Fibroblast of the aortic adventitia (primary cell): ENCODE results near the gene FUCA1. TPM values are rescaled to one million over a fixed set of nuclear protein-coding genes. Genes with fewer than 3 reads are reported as not detected.

Source experiments
- DNase-seq: peaks from one replicate; pipeline ENCODE4 v3.0.0-alpha.2; 2010; ENCODE audit warnings: low read depth
- H3K4me3 ChIP-seq: 2 replicates; pipeline ENCODE4 v1.5.1; 2011; ENCODE audit warnings: low read depth, mild to moderate bottlenecking, control low read depth, low read length, moderate library complexity
- CTCF ChIP-seq: IDR thresholded peaks from 2 replicates; pipeline ENCODE4 v1.5.1; 2011; ENCODE audit warnings: mild to moderate bottlenecking, low read length, control low read depth, inconsistent platforms; ENCODE audit not compliant: insufficient read depth
- total RNA-seq: library from RNA; depleted of rRNA; stranded (reverse); fragments of >200 nt; gene quantifications from 2 replicates; pipeline ENCODE4 v1.2.3, GENCODE V29; 2012; ENCODE audit warnings: low replicate concordance

The FUCA1 gene
- total RNA-seq, 1 donor, result 5.9 TPM

- no peak for DNase-seq
- no peak overlapping the region for H3K4me3 ChIP-seq
- TF ChIP-seq CTCF, result no peak
Observed at GRCh38 chr1:23910553-23911246, 42.6 kb upstream of the FUCA1 start.

GRCh38 chr1:23910144-23910543, 42.1 kb upstream of the FUCA1 start:
- no peak for DNase-seq
- TF ChIP-seq CTCF, result no peak
- no peak overlapping the region for H3K4me3 ChIP-seq

- TF ChIP-seq CTCF, result no peak
- H3K4me3 ChIP-seq, result no peak overlapping the region
- no peak for DNase-seq
Observed at GRCh38 chr1:23909412-23909811, 41.3 kb upstream of the FUCA1 start.

- no peak for DNase-seq
- H3K4me3 ChIP-seq, result no peak overlapping the region
- no peak for TF ChIP-seq CTCF
Observed at GRCh38 chr1:23908453-23909341, 40.6 kb upstream of the FUCA1 start.

GRCh38 chr1:23906731-23907130, 38.6 kb upstream of the FUCA1 start:
- H3K4me3 ChIP-seq, result no peak overlapping the region
- TF ChIP-seq CTCF, result no peak
- no peak for DNase-seq

- no peak for DNase-seq
- no peak overlapping the region for H3K4me3 ChIP-seq
- no peak for TF ChIP-seq CTCF
Observed at GRCh38 chr1:23905461-23906025, 37.5 kb upstream of the FUCA1 start.
